GM18498 (cell line): ENCODE data around the gene GRIN3B.

Source experiments
- ATAC-seq: cut with Tn5 transposase; IDR thresholded peaks from one replicate; pipeline ENCODE4 v1.9.1; 2021; ENCODE audit warnings: mild to moderate bottlenecking, moderate library complexity; ENCODE audit not compliant: unreplicated experiment

GRIN3B gene

DNA sequence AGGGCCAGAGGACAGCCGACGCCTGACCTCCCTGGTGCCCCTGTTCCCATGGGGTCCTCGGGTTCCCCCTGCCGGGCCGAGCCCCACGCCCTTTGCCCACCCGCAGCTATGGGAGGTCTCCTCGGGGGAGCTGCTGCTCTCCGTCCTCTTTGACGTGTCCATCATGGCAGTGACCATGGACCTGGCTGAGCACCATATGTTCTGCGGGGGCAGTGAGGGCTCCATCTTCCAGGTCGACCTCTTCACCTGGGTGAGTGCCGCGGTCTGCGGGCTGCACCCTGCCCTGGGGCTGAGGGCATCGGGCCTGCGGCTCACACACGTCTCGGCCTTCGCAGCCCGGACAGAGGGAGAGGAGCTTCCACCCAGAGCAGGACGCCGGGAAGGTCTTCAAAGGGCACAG is 9.5 kb upstream of the GRIN3B start:
- ATAC-seq, result no peak

DNA sequence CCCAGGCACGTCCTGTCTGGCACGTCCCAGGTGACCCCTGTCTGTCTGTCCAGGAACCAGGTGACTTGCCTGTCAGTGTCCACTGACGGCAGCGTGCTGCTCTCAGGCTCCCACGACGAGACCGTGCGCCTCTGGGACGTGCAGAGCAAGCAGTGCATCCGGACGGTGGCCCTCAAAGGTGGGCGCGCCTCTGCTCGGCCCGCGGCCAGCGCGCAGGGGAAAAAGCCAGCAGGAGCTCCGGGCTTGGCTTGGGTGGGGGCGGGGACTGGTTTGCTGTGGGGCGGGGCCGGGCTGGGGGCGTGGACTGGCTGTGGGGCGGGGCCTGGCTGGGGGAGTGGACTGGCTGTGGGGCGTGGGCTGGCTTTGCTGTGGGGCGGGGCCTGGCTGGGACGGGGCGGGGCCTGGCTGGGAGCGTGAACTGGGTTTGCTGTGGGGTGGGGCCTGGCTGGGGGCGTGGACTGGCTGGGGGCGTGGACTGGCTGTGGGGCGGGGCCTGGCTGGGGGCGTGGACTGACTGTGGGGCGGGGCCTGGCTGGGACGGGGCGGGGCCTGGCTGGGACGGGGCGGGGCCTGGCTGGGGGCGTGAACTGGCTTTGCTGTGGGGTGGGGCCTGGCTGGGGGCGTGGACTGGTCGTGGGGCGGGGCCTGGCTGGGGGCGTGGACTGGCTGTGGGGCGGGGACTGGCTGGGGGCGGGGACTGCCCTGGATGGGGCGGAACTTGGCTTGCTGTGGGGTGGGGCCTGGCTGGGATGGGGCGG is 8.9 kb upstream of the GRIN3B start:
- no peak for ATAC-seq

- ATAC-seq, result no peak
These were observed 8.1 kb upstream of the GRIN3B start for GRCh38 chr19:991932-992669.

DNA sequence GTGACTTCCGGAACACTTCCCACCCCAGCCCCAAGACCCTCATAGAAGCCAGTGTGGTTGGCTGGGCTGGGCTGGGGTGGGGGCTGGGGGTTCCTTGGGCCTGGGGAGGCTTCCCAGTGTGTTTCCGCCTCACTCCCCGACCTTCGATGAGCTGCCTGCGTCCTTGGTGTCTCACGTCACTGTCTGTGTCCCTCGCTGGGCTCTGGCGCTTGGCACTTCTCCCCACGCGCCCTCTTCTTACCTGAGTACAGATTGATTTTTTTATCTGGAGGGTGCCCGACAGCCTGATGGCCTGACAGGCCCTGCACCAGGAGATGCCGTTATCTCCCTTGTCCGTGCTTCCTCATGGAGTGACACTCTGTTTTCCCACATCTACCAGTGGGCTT is 7.6 kb upstream of the GRIN3B start:
- ATAC-seq, result no peak

- ATAC-seq, result no peak
These were observed 6.8 kb upstream of the GRIN3B start for GRCh38 chr19:993361-993830.

DNA sequence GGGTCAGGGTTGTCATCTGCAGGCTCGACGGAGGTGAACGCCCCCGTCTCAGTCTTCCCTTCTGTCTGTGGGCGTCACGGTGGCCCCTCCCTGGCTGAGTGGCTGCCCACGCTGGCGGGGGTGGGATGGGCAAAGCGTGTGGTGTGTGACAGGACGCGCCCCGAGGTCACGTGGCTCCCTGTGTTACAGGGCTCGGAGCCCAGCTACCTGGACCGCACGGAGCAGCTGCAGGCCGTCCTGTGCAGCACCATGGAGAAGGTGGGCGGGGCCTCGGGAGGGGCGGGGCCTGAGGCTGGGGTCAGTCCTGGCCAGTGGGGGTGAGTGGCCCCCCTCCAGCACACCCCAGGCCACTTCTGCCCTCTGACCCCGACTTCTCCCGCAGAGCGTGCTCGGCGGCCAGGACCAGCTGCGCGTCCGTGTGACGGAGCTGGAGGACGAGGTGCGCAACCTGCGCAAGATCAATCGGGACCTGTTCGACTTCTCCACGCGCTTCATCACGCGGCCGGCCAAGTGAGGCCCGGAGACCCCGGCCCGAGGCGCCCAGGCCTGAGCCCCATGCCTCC is 6.3 kb upstream of the GRIN3B start:
- ATAC-seq, result no peak

DNA sequence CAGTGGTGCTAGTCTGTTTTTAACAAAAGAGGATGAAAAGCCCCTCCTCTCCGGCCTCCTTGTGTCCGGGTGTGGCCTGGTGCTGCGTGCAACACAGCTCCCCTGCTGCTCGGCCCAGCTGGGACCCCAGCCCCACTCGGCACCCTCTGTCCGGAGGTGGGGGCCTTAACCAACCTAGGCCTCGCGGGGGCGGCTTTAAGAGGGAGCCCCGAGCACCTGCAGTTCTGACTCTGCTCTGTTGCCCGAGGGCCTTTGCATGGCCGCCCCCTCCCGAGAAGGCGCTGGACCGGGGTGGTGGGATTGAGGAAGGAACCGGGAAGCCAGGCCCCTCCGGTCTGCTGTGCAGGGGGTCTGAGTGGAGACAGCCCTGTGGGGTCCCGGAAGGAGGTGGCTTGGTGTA is 5.7 kb upstream of the GRIN3B start:
- ATAC-seq, result no peak

DNA sequence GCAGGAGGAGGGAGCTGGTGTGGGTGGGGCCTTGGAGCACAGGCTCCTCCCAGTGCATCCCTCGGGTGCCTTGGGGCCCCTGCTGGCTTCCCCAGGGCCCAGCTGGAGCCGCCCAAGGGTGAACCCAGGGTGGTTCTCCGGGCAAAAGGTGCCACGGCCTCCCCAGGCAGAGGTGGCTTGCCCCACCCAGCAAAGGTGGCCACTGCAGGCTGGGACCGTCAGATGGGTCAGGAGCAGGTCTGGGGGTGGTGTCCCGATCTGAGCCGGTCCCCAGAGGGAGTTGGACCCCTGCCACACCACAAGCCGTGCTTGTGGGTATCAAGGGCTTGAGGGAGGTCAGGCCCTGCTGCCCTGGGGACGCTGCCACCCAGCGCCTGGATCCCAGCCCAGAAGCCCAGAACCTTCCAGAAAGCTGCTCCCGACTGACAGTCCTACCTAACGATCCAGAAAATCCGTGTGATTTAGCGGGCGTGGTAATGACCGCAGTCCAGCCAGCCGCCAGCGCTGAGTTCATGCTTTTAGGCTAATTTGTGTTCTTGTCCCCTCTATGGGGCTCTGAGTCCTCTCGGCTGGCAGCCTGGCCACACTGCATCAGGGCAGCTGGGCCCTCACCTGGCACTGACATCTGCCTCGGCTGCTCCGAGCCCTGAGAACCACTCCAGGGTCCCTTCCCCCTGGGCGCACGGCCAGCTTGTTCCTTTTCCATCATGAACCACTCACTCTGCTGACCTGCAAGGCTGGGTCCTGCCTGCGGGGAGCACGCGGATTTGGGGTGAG is 5.0 kb upstream of the GRIN3B start:
- ATAC-seq, result no peak

- no peak for ATAC-seq
These were observed 4.0 kb upstream of the GRIN3B start for GRCh38 chr19:996051-996838.

DNA sequence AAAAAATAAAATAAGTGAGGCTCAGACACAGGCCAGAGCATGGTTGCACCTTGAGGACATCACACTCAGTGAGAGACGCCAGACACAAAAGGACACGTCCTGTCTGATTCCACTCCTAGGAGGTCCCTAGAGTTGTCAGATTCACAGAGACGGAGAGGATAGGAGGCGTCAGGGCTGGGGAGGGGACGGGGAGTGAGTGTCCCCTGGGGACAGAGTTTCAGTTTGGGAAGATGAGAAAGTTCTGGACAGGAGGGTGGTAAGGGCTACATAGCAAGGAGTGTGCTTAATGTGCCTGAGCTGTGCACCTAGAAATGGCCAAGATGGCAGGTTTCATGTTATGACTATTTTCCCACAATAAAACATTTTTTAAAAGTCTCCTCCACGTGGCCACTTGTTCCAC is 2.2 kb upstream of the GRIN3B start:
- ATAC-seq, result no peak

DNA sequence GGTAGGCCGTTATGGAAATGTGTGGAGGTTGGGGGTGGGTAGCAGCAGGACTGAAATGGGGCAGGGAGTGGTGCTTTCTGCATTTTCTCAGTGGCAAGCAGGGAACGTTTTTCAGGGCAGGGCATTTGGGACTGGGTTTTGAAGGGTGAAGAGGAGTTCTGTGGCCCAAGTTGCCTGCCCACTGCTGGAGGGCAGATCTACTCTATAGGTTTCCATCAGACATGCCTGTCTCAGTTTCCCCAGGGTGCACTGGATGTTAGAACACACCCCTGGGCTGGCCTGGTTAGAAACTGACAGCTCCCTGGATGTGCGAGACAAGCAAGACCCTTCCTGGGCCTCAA is 870 bp upstream of the GRIN3B start:
- no peak for ATAC-seq

- ATAC-seq, result no peak
These were observed 645 bp downstream of the GRIN3B start for GRCh38 chr19:1000591-1001537.

- ATAC-seq, result no peak
These were observed 1.4 kb downstream of the GRIN3B start for GRCh38 chr19:1001538-1002166.

DNA sequence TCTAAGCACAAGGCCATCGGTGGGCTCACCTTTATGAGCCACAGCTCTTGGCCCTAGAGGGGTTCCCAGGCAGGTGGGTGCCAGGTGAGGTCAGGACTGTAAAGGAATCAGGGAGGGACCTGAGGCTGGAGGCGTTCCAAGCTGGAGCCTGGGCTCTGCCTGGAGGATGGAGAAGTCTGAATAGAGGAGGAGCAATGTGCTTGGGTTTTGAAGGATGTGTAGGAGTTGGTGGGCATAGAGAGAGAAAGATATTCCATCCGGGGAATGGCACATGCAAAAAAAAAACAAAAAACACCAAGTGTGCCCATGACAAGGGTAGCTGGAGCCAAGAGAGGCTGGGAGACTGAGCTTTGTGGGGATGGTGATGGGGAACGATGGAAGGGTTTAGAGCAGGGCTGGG is 2.4 kb downstream of the GRIN3B start:
- no peak for ATAC-seq

DNA sequence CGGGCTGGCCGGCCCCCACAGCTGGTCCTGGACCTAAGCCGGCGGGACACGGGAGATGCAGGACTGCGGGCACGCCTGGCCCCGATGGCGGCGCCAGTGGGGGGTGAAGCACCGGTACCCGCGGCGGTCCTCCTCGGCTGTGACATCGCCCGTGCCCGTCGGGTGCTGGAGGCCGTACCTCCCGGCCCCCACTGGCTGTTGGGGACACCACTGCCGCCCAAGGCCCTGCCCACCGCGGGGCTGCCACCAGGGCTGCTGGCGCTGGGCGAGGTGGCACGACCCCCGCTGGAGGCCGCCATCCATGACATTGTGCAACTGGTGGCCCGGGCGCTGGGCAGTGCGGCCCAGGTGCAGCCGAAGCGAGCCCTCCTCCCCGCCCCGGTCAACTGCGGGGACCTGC is 3.1 kb downstream of the GRIN3B start:
- ATAC-seq, result no peak

DNA sequence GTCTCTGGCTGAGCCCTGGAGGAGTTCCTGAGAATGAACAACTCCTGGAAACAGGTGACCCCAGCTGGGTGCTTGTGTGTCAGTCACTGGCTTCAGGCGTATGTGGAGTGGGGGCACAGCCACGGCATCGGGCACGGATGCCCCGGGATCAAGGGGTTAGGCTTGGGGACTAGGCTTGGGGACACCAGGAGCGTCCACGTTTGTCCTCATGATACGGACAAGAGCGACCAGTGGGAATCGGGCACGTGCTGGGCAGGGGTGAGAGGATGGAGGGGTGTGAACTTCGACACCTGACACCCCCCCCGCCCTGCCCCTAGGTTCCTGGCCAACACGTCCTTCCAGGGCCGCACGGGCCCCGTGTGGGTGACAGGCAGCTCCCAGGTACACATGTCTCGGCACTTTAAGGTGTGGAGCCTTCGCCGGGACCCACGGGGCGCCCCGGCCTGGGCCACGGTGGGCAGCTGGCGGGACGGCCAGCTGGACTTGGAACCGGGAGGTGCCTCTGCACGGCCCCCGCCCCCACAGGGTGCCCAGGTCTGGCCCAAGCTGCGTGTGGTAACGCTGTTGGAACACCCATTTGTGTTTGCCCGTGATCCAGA is 4.1 kb downstream of the GRIN3B start:
- ATAC-seq, result no peak

GRCh38 chr19:1004803-1005664 is 4.8 kb downstream of the GRIN3B start:
- ATAC-seq, result no peak
